HG03521 (cell line): Measurements from ENCODE around the gene ATG9A.

ENCODE experiments used
- ATAC-seq: cut with Tn5 transposase; IDR thresholded peaks from one replicate; pipeline ENCODE4 v1.9.1; 2021; ENCODE audit warnings: mild to moderate bottlenecking, moderate library complexity; ENCODE audit not compliant: unreplicated experiment

Gene ATG9A

DNA sequence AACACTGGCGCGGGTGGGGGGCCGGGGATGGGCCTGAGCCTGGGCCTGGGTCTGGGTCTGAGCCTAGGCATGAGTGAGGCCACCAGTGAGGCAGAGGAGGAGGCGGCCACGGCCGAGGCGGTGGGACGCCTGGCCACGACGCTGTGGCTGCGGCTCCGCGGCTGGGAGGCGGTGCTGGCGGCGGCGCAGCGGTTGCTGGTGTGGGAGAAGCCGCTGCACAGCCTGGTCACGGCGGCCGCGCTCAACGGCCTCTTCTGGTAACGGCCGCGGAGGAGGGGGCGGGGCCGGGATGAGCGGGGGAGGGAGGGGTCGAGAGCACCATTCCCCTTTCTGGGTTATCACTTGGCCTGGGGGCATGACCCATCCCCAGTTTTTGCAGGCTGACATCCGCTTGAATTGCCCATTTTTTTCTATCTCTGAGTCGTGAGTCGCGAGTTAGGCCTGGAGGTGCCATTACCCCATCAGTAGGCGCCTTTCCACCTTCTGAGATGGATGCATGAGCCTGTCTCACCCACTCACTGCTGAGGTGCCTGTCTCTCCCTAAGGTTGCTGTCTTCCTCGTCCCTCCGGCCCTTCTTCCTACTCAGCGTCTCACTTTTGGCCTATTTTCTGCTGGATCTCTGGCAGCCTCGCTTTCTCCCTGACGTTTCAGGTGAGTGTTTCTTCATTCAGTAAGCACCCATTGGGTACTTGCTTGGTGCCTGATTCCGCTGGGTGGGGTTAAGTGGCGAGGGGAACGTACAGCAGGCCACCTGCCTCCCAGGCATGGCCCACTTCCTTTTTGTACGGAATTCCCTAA lies 50.9 kb downstream of the ATG9A start:
- peak; percentile 19 for ATAC-seq

DNA sequence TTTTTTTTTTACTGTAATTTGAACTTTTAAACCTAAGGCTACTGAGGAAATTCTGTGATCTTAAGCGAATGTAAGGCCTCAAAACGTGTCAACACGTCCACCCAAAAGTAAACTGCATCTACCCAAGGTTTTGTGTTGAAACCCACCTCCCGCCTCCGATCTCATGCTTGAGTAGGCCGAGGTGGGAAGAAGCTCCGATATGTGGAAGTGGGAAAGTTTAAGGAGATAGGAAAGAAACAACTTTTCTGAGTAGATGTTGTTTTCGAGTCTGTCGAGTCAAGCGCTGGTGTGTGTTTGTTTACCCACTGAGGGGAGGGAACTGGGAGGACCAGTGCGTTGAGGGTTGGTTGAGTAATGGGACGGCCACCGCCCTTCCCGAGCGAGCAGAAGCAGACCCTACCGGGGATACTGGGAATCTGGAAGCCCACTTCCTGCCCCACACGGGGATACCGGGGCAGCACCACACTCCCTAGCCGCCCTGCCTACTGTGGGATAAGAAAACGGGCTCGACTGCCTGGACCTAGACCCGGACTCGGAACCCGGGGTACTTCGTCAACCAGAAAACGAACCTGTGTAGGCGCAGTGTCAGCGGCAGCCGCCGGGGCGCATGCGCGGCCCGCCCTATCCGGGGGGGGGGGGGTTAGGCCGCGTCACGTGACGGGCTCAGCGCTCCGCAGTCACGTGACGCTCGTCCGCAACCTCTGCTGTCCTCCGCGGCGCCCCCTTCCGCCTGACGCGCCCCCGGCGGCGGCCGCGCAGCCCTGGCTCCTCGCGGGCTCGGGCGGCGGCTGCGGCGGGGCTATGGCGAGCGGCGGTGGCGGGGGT lies 51.7 kb downstream of the ATG9A start, which contains the start of gene RETREG2:
TSS of gene RETREG2 (plus strand) at position 724 of the 825 bp plus-strand sequence. CDS start at position 802, 78 bp downstream.
- ATAC-seq = peak; percentile 40

GRCh38 chr2:219176818-219177551 lies 52.5 kb downstream of the ATG9A start, which contains the start of gene CNPPD1:
CNPPD1 (minus strand) TSS chr2:219176925; CDS start chr2:219176828, 97 bp downstream.
- peak; percentile 62 for ATAC-seq

DNA sequence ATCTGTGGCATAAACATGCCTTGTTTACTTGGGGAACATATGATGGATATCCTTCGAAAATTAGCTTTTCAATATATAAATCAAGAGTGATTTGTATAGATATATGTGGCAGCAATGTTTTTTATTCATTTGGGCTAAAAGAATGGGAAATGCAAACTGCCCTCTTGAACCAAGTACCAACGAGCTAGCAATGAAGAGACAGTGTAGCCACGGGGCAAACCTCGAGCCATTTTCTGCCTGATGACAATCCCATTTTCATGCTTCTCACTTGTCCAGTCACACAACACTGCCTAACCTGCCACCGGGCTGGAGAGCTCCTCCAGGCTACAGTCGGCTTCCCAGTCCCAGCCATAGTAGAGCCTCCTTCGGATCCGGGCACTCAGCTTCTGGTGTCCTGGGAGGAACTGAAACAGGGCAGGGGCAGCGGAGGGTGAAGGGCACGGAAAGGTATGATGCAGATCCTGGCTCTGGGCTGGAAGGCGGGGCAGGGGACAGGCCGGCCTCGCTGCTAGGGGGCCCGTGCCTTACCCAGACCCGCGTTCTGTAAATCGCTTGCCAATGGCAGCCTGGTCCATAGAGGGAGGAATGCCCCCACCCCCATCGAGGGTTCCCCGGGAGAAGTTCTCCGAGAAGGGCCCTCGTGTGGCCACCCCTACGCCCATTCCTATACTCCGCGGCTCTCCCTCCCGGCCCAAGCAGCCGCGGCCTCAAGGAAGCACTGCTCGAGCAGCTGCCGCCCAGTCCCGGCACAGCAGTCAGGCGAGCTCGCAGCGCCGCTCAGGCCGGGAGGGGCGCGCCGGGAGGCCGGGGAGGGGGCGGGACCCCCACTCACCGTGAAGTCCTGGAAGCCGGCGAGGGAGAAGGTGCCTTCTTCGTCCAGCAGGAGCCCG lies 53.3 kb downstream of the ATG9A start:
- ATAC-seq = peak; percentile 10

DNA sequence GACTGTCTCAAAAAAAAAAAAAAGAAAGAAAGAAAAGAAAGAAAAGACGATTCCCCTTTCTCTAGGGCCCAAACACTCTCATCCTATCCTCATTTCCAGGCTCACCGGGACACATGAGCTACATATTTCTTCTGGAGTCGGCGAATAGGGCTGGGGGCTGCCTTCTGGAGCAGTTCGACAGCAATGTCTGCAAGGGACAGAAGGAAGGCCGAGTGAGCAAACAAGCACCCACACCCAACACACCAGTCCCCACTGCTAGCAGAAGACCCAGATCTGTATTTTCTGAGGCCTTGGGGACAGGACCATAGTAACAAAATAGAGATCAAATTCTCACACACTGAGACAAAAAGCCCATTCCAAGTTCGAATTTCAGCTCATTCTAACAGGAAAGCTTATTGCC lies 54.0 kb downstream of the ATG9A start:
- ATAC-seq = no peak

GRCh38 chr2:219174801-219175200 lies 54.6 kb downstream of the ATG9A start:
- ATAC-seq = no peak

DNA sequence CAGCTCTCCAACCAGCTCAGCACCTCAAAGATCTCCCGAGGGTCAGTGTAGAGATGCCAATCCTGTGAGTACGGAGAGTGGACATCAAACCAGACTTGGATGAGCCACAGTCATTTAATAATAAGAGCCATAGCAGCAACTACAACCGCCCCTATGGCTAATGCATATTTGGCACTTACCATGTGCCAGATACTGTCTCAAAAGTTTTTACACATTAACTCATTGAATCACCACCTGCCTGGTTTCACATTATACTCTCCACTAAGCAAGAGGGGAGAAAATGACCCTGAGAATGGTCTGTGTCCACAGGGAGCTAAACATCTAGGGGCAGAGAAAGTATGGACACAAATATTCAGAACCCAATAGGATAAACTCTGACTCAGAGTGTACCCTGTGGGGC lies 55.3 kb downstream of the ATG9A start:
- ATAC-seq = no peak

- no peak for ATAC-seq
Measured at GRCh38 chr2:219173176-219173575, 56.3 kb downstream of the ATG9A start.

GRCh38 chr2:219172231-219173154 lies 56.9 kb downstream of the ATG9A start:
- no peak for ATAC-seq

GRCh38 chr2:219171231-219171651 lies 58.2 kb downstream of the ATG9A start:
- no peak for ATAC-seq

GRCh38 chr2:219169930-219170654 lies 59.3 kb downstream of the ATG9A start, which contains the start of gene SLC23A3:
SLC23A3 (minus strand) TSS chr2:219170029; CDS start chr2:219169984, 45 bp downstream.
- no peak for ATAC-seq
